Subcutaneous abdominal adipose tissue (tissue), 5 donors: ENCODE data around the gene AADACL4.
A peak's percentile ranks its signal among the peaks of the same experiment; 100 is the strongest.
"Not testable (repeated sequence)": the region's sequence is repeated elsewhere in the genome, so short reads cannot be mapped to it uniquely, and the experiment has no call there.

ENCODE experiments used
- H3K27ac ChIP-seq: one replicate; pipeline ENCODE4 v1.7.0; 2013; ENCODE audit warnings: low read depth, mild to moderate bottlenecking, inconsistent platforms, low read length, moderate library complexity
- H3K27me3 ChIP-seq, 5 donors: one replicate each; pipeline ENCODE4 v1.7.0; 2013; ENCODE audit warnings: low read length in 5 of 5, inconsistent platforms in 1 of 5; ENCODE audit not compliant: control insufficient read depth in 5 of 5, insufficient read depth in 4 of 5
- H3K36me3 ChIP-seq, 5 donors: one replicate each; pipeline ENCODE4 v1.7.0; 2013; ENCODE audit warnings: low read length in 5 of 5; ENCODE audit not compliant: control insufficient read depth in 5 of 5, insufficient read depth in 5 of 5
- H3K4me1 ChIP-seq, 5 donors: one replicate each; pipeline ENCODE4 v1.7.0; 2013; ENCODE audit warnings: low read length in 5 of 5, mild to moderate bottlenecking in 3 of 5, moderate library complexity in 1 of 5; ENCODE audit not compliant: control insufficient read depth in 5 of 5, insufficient read depth in 5 of 5
- H3K4me3 ChIP-seq, 5 donors: one replicate each; pipeline ENCODE4 v1.7.0; 2013; ENCODE audit warnings: low read length in 5 of 5, low read depth in 1 of 5
- H3K9ac ChIP-seq, 5 donors: one replicate each; pipeline ENCODE4 v1.7.0; 2013; ENCODE audit warnings: low read length in 5 of 5, mild to moderate bottlenecking in 4 of 5, moderate library complexity in 3 of 5
- H3K9me3 ChIP-seq, 5 donors: one replicate each; pipeline ENCODE4 v1.7.0; 2013; ENCODE audit warnings: low read length in 5 of 5; ENCODE audit not compliant: control insufficient read depth in 5 of 5
- donor health status: healthy.
- donor health status: healthy.
- donor health status: healthy.
- donor health status: healthy.
- donor health status: healthy.

Gene AADACL4

DNA sequence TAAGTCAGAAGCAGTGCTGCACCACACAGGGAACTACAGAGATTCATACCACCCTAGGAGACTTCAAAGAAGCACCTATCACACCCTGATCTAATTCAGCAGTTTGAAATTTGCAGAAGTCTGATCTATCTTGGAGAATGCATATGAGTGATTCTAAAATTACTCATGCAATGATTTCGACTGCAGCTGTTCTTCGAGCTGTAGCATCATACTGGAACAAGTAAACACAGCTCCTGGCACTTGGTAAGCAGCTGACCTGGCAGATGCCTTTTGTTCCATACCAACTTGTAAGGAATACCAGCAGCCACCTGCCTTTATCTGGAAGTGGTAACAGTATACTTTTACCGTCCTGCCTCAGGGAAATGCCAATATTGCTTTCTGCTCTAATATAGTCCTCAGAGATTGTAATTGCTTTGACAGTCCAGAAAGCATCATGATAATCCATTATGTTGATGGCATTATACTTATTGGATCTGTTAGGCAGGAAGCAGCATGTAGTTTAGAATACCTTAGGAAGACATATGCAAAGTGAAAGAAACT, 25.7 kb downstream of the AADACL4 start:
- Histone ChIP-seq H3K9ac (no peak overlapping the region), H3K4me3 (no peak overlapping the region), H3K36me3 (no peaks in the 10 kb centered on the region), H3K27me3 (no peaks in the 10 kb centered on the region), H3K4me1 (no peaks in the 10 kb centered on the region), H3K27ac (no peak overlapping the region), H3K9me3 (peaks cover 0 to 13% (median 10%) of the 10 kb centered on the region in 5 donors)

- Histone ChIP-seq H3K27ac (no peak overlapping the region), H3K9me3 (no peaks in the 10 kb centered on the region), H3K27me3 (peaks cover 0 to 3% (median 0%) of the 10 kb centered on the region in 5 donors), H3K4me3 (no peak overlapping the region), H3K4me1 (peaks cover 0 to 6% (median 4%) of the 10 kb centered on the region in 5 donors), H3K36me3 (no peaks in the 10 kb centered on the region), H3K9ac (no peak overlapping the region)
Measured at GRCh38 chr1:12674358-12674757, 30.5 kb downstream of the AADACL4 start.

- not testable (repeated sequence) for H3K9me3 ChIP-seq, H3K9ac ChIP-seq, H3K27ac ChIP-seq, H3K27me3 ChIP-seq, H3K4me3 ChIP-seq, H3K36me3 ChIP-seq, H3K4me1 ChIP-seq
Measured at GRCh38 chr1:12676122-12676521, 32.2 kb downstream of the AADACL4 start.

- Histone ChIP-seq H3K4me3 (no peak overlapping the region), H3K27me3 (peaks cover 0 to 3% (median 0%) of the 10 kb centered on the region in 5 donors), H3K27ac (no peak overlapping the region), H3K9me3 (peaks cover 0 to 2% (median 0%) of the 10 kb centered on the region in 5 donors), H3K9ac (no peak overlapping the region), H3K36me3 (no peaks in the 10 kb centered on the region), H3K4me1 (peaks cover 0 to 6% (median 4%) of the 10 kb centered on the region in 5 donors)
Measured at GRCh38 chr1:12677565-12677964, 33.7 kb downstream of the AADACL4 start.

GRCh38 chr1:12678350-12678749, 34.5 kb downstream of the AADACL4 start:
- H3K36me3 ChIP-seq: no peaks in the 10 kb centered on the region
- no peak overlapping the region for H3K4me3 ChIP-seq
- H3K27me3 ChIP-seq: peaks cover 0 to 3% (median 0%) of the 10 kb centered on the region in 5 donors
- H3K9me3 ChIP-seq: peaks cover 0 to 2% (median 0%) of the 10 kb centered on the region in 5 donors
- H3K9ac ChIP-seq: no peak overlapping the region
- peaks cover 0 to 6% (median 4%) of the 10 kb centered on the region in 5 donors for H3K4me1 ChIP-seq
- H3K27ac ChIP-seq: no peak overlapping the region

- H3K4me3 ChIP-seq: no peak overlapping the region
- H3K4me1 ChIP-seq: peaks cover 0 to 6% (median 4%) of the 10 kb centered on the region in 5 donors
- H3K9me3 ChIP-seq: peaks cover 0 to 2% (median 0%) of the 10 kb centered on the region in 5 donors
- H3K9ac ChIP-seq: no peak overlapping the region
- no peak overlapping the region for H3K27ac ChIP-seq
- no peaks in the 10 kb centered on the region for H3K36me3 ChIP-seq
- H3K27me3 ChIP-seq: peaks cover 0 to 3% (median 0%) of the 10 kb centered on the region in 5 donors
Measured at GRCh38 chr1:12678820-12679219, 34.9 kb downstream of the AADACL4 start.

GRCh38 chr1:12690156-12690555, 46.3 kb downstream of the AADACL4 start:
- Histone ChIP-seq H3K4me1 (peaks cover 0 to 12% (median 6%) of the 10 kb centered on the region in 5 donors), H3K9me3 (no peaks in the 10 kb centered on the region), H3K4me3 (no peak overlapping the region), H3K27ac (no peak overlapping the region), H3K27me3 (no peaks in the 10 kb centered on the region), H3K9ac (no peak overlapping the region), H3K36me3 (no peaks in the 10 kb centered on the region)

DNA sequence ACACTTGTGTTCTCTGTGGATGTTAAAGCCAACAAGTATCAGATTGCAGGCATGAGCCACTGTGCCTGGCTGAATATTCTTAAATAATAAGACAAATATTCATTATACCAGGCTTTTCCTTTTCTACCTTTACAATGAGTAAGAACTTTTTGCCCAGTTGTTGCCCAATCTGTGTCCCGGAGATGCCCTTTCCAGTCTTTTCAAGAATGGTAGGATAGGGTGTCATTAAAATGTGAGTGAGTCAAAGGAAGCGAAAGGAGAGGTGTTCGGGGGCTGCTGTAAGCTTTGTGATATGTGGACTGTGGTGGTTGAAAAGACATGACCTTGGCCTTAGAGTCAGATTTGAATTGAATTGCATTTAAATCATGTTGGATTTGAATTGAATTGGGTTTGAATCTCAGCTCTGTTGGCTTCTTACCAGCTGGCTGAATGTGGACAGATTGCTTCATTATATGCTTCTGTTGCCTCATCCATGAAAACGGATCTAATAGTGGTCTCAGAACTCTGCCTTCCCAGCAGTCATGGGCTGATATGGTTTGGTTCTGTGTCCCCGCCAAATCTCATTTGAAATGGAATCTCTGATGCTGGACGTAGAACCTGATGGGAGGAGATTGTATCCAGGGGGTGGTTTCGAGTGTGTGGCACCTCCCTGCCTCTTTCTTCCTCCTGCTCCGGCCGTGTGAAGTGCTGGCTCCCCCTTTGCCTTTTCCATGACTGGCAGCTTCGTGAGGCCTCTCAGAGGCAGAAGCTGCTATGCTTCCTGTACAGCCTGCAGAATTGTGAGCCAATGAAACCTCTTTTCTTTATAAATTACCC, 49.3 kb downstream of the AADACL4 start:
- peak overlapping the region in 1 of 5 donors; percentile 28 for H3K4me3 ChIP-seq
- peak overlapping the region in 1 of 5 donors; percentile 16 for H3K9ac ChIP-seq
- peaks cover 0 to 3% (median 0%) of the 10 kb centered on the region in 5 donors for H3K9me3 ChIP-seq
- H3K27ac ChIP-seq: no peak overlapping the region
- no peaks in the 10 kb centered on the region for H3K36me3 ChIP-seq
- peaks cover 0 to 12% (median 6%) of the 10 kb centered on the region in 5 donors for H3K4me1 ChIP-seq
- no peaks in the 10 kb centered on the region for H3K27me3 ChIP-seq

DNA sequence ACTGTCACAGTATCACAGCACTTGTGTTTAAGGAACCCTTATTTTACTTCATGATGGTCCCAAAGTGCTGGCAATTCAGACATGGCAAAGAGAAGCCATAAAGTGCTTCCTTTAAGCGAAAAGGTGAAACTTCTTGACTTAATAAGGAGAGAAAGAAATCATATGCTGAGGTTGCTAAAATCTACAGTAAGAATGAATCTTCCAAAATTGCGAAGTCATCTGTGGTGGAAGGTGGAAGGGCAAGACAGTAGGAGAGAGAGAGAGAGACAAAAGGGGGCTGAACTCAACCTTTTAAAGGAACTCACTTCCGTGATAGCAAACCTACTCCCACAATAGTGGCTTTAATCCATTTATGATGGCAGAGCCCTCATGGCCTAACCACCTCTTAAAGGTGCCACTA, 52.8 kb downstream of the AADACL4 start:
- Histone ChIP-seq H3K4me1 (peaks cover 0 to 12% (median 6%) of the 10 kb centered on the region in 5 donors), H3K9me3 (peaks cover 0 to 3% (median 0%) of the 10 kb centered on the region in 5 donors), H3K36me3 (no peaks in the 10 kb centered on the region), H3K4me3 (no peak overlapping the region), H3K9ac (no peak overlapping the region), H3K27me3 (no peaks in the 10 kb centered on the region), H3K27ac (no peak overlapping the region)

- H3K27me3 ChIP-seq: no peaks in the 10 kb centered on the region
- H3K27ac ChIP-seq: no peak overlapping the region
- peaks cover 0 to 11% (median 6%) of the 10 kb centered on the region in 5 donors for H3K4me1 ChIP-seq
- no peak overlapping the region for H3K9ac ChIP-seq
- H3K36me3 ChIP-seq: no peaks in the 10 kb centered on the region
- peaks cover 0 to 3% (median 2%) of the 10 kb centered on the region in 5 donors for H3K9me3 ChIP-seq
- H3K4me3 ChIP-seq: no peak overlapping the region
Measured at GRCh38 chr1:12697397-12697796, 53.5 kb downstream of the AADACL4 start.
